Effector memory CD4-positive, alpha-beta T cell (primary cell): ENCODE measurements around the gene FRMPD2.

Experiments used
- DNase-seq, 3 donors: peaks; one replicate each; pipeline ENCODE4 v3.0.0-alpha.2; 2020
- H3K27ac ChIP-seq: 2 replicates; pipeline ENCODE4 v1.7.0; 2013; ENCODE audit warnings: mild to moderate bottlenecking, low read length, moderate library complexity; ENCODE audit not compliant: insufficient read depth, poor library complexity, severe bottlenecking
- H3K27me3 ChIP-seq: replicated peaks from 2 replicates; pipeline ENCODE4 v1.7.0; 2013; ENCODE audit warnings: mild to moderate bottlenecking, low read length; ENCODE audit not compliant: insufficient read depth, control insufficient read depth, poor library complexity, severe bottlenecking
- H3K36me3 ChIP-seq: 2 replicates; pipeline ENCODE4 v1.7.0; 2013; ENCODE audit warnings: mild to moderate bottlenecking, low read length, moderate library complexity; ENCODE audit not compliant: control insufficient read depth, insufficient read depth
- H3K4me1 ChIP-seq: 2 replicates; pipeline ENCODE4 v1.7.0; 2013; ENCODE audit warnings: low read length, mild to moderate bottlenecking; ENCODE audit not compliant: control insufficient read depth, insufficient read depth, poor library complexity, severe bottlenecking
- H3K4me3 ChIP-seq: 2 replicates; pipeline ENCODE4 v1.7.0; 2013; ENCODE audit warnings: low read length, low read depth, mild to moderate bottlenecking; ENCODE audit not compliant: insufficient read depth, poor library complexity, severe bottlenecking
- H3K9me3 ChIP-seq: 2 replicates; pipeline ENCODE4 v1.7.0; 2013; ENCODE audit warnings: mild to moderate bottlenecking, low read length, moderate library complexity; ENCODE audit not compliant: control insufficient read depth

Gene FRMPD2

GRCh38 chr10:48207853-48208252, 66.6 kb downstream of the FRMPD2 start:
- H3K36me3 ChIP-seq: no peaks in the 10 kb centered on the region
- H3K27ac ChIP-seq: no peak overlapping the region
- no peaks in the 10 kb centered on the region for H3K27me3 ChIP-seq
- no peak overlapping the region for H3K4me3 ChIP-seq
- H3K9me3 ChIP-seq: no peaks in the 10 kb centered on the region
- no peak for DNase-seq
- H3K4me1 ChIP-seq: no peaks in the 10 kb centered on the region

GRCh38 chr10:48206482-48207250, 67.8 kb downstream of the FRMPD2 start:
- no peaks in the 10 kb centered on the region for H3K27me3 ChIP-seq
- H3K4me3 ChIP-seq: no peak overlapping the region
- H3K9me3 ChIP-seq: no peaks in the 10 kb centered on the region
- H3K36me3 ChIP-seq: no peaks in the 10 kb centered on the region
- H3K27ac ChIP-seq: no peak overlapping the region
- DNase-seq: no peak
- no peaks in the 10 kb centered on the region for H3K4me1 ChIP-seq

- DNase-seq: no peak
- Histone ChIP-seq H3K36me3 (no peaks in the 10 kb centered on the region), H3K27me3 (no peaks in the 10 kb centered on the region)
These were observed 68.6 kb downstream of the FRMPD2 start for GRCh38 chr10:48205918-48206317.

GRCh38 chr10:48199580-48200377, 74.7 kb downstream of the FRMPD2 start:
- H3K4me1 ChIP-seq: no peaks in the 10 kb centered on the region
- no peaks in the 10 kb centered on the region for H3K27me3 ChIP-seq
- no peak overlapping the region for H3K4me3 ChIP-seq
- H3K9me3 ChIP-seq: no peaks in the 10 kb centered on the region
- no peaks in the 10 kb centered on the region for H3K36me3 ChIP-seq
- no peak for DNase-seq
- H3K27ac ChIP-seq: no peak overlapping the region

More at GRCh38 chr10:48205918-48206317, 68.6 kb downstream of the FRMPD2 start:
- H3K9me3 ChIP-seq: no peaks in the 10 kb centered on the region
- H3K27ac ChIP-seq: no peak overlapping the region
- H3K4me1 ChIP-seq: no peaks in the 10 kb centered on the region
- no peak overlapping the region for H3K4me3 ChIP-seq

GRCh38 chr10:48197236-48197899, 77.1 kb downstream of the FRMPD2 start:
- Histone ChIP-seq H3K9me3 (no peaks in the 10 kb centered on the region), H3K4me1 (no peaks in the 10 kb centered on the region), H3K36me3 (no peaks in the 10 kb centered on the region), H3K27ac (no peak overlapping the region), H3K27me3 (no peaks in the 10 kb centered on the region), H3K4me3 (no peak overlapping the region)
- DNase-seq: no peak

GRCh38 chr10:48195803-48196202, 78.7 kb downstream of the FRMPD2 start:
- no peaks in the 10 kb centered on the region for H3K9me3 ChIP-seq

GRCh38 chr10:48194830-48195229, 79.7 kb downstream of the FRMPD2 start:
- DNase-seq: no peak
- H3K27me3 ChIP-seq: no peaks in the 10 kb centered on the region
- no peaks in the 10 kb centered on the region for H3K9me3 ChIP-seq
- H3K4me1 ChIP-seq: no peaks in the 10 kb centered on the region
- H3K4me3 ChIP-seq: no peak overlapping the region
- no peaks in the 10 kb centered on the region for H3K36me3 ChIP-seq
- no peak overlapping the region for H3K27ac ChIP-seq

More at GRCh38 chr10:48195803-48196202, 78.7 kb downstream of the FRMPD2 start:
- no peak overlapping the region for H3K4me3 ChIP-seq
- H3K36me3 ChIP-seq: no peaks in the 10 kb centered on the region
- no peak overlapping the region for H3K27ac ChIP-seq
- H3K4me1 ChIP-seq: no peaks in the 10 kb centered on the region
- no peak for DNase-seq
- H3K27me3 ChIP-seq: no peaks in the 10 kb centered on the region

- no peaks in the 10 kb centered on the region for H3K9me3 ChIP-seq
- DNase-seq: no peak
- H3K27ac ChIP-seq: no peak overlapping the region
- H3K36me3 ChIP-seq: no peaks in the 10 kb centered on the region
- no peaks in the 10 kb centered on the region for H3K27me3 ChIP-seq
- H3K4me3 ChIP-seq: no peak overlapping the region
- no peaks in the 10 kb centered on the region for H3K4me1 ChIP-seq
These were observed 80.9 kb downstream of the FRMPD2 start for GRCh38 chr10:48193556-48193955.

GRCh38 chr10:48192881-48193450, 81.5 kb downstream of the FRMPD2 start:
- H3K4me1 ChIP-seq: no peaks in the 10 kb centered on the region
- H3K4me3 ChIP-seq: no peak overlapping the region
- no peaks in the 10 kb centered on the region for H3K9me3 ChIP-seq
- no peak overlapping the region for H3K27ac ChIP-seq
- H3K27me3 ChIP-seq: no peaks in the 10 kb centered on the region
- H3K36me3 ChIP-seq: no peaks in the 10 kb centered on the region
- no peak for DNase-seq
